Peyer's patch (tissue), 4 donors: ENCODE results near the gene NPLOC4.

Experiments used
- CTCF ChIP-seq, 6 experiments: fragments of 450-650 bp in 4 of 6; fragments of 200-600 bp in 2 of 6; sonication (generic) in 1 of 6; IDR thresholded peaks; one replicate each; pipeline ENCODE4 v1.5.1; 2017 to 2019; ENCODE audit warnings: antibody characterized with exemption in 6 of 6, mild to moderate bottlenecking in 3 of 6, moderate library complexity in 1 of 6
- POLR2A ChIP-seq, 2 donors: fragments of 450-650 bp; IDR thresholded peaks; one replicate each; pipeline ENCODE4 v1.5.1; 2017; ENCODE audit warnings: antibody characterized with exemption in 2 of 2, mild to moderate bottlenecking in 2 of 2, moderate library complexity in 2 of 2

GRCh38 chr17:81544281-81544974 lies 92.5 kb downstream of the NPLOC4 start:
- no peak for TF ChIP-seq POLR2A (IDR thresholded peaks at IDR 0.05)
- TF ChIP-seq CTCF (IDR thresholded peaks at IDR 0.05): no peak
